WTC11 (cell line): Measurements from ENCODE around the gene JADE1. TPM values are rescaled to one million over a fixed set of nuclear protein-coding genes. Genes with fewer than 3 reads are reported as not detected.

ENCODE experiments used
- ATAC-seq: fragments of 200-7000 bp; cut with Tn5 transposase; 2 replicates; pipeline ENCODE4 v1.10.0; 2021; ENCODE audit warnings: mild to moderate bottlenecking, moderate library complexity
- CTCF ChIA-PET: fragments of 300-600 bp; sonication (Branson Sonifier 250); formaldehyde crosslinking; loops from one replicate; lab custom pipeline; 2021; ENCODE audit warnings: antibody characterized with exemption; lab: Charles Lee
- POLR2A ChIA-PET: fragments of 350-600 bp; sonication (Branson Sonifier 250); formaldehyde crosslinking; loops from one replicate; lab custom pipeline; 2021; ENCODE audit warnings: antibody characterized with exemption; lab: Charles Lee
- DNase-seq: peaks from one replicate; pipeline ENCODE4 v3.0.0; 2021; ENCODE audit warnings: low spot score
- H3K27ac Mint-ChIP-seq: 2 replicates; pipeline ENCODE4 v1.8.0; 2021; ENCODE audit warnings: mixed read lengths
- H3K27me3 Mint-ChIP-seq: 2 replicates; pipeline ENCODE4 v1.8.0; 2021; ENCODE audit warnings: low read depth, mild to moderate bottlenecking, moderate library complexity, mixed read lengths
- H3K36me3 Mint-ChIP-seq: 2 replicates; pipeline ENCODE4 v1.8.0; 2021; ENCODE audit warnings: mixed read lengths
- H3K4me1 Mint-ChIP-seq: 2 replicates; pipeline ENCODE4 v1.8.0; 2022; ENCODE audit warnings: mixed read lengths
- H3K4me3 Mint-ChIP-seq: 2 replicates; pipeline ENCODE4 v1.8.0; 2021; ENCODE audit warnings: mild to moderate bottlenecking, moderate library complexity, mixed read lengths
- H3K9me3 Mint-ChIP-seq: 2 replicates; pipeline ENCODE4 v1.8.0; 2021; ENCODE audit warnings: mixed read lengths
- ETV6 ChIP-seq: sonication (generic); formaldehyde crosslinking; IDR thresholded peaks from 2 replicates; pipeline ENCODE4 v1.8.1; 2022; ENCODE audit warnings: mild to moderate bottlenecking, missing genetic modification reagents
- GTF2I ChIP-seq: fragments of 250-450 bp; sonication (Bioruptor Pico); conservative IDR thresholded peaks from 2 replicates; pipeline ENCODE4 v1.4.0; 2021; ENCODE audit warnings: mild to moderate bottlenecking
- MLX ChIP-seq: sonication (generic); formaldehyde crosslinking; IDR thresholded peaks from 2 replicates; pipeline ENCODE4 v1.8.1; 2023; ENCODE audit warnings: mild to moderate bottlenecking, missing genetic modification reagents, moderate library complexity
- NFATC4 ChIP-seq: fragments of 250-450 bp; sonication (Bioruptor Pico); IDR thresholded peaks from 2 replicates; pipeline ENCODE4 v1.9.0; 2021; ENCODE audit warnings: mild to moderate bottlenecking
- NR3C1 ChIP-seq: sonication (generic); formaldehyde crosslinking; conservative IDR thresholded peaks from 2 replicates; pipeline ENCODE4 v1.8.1; 2023; ENCODE audit warnings: low read depth, mild to moderate bottlenecking, missing genetic modification reagents
- OVOL2 ChIP-seq: fragments of 250-450 bp; sonication (Bioruptor Pico); IDR thresholded peaks from 2 replicates; pipeline ENCODE4 v1.9.0; 2021; ENCODE audit warnings: mild to moderate bottlenecking, borderline replicate concordance
- SOX15 ChIP-seq: fragments of 250-450 bp; sonication (Bioruptor Pico); IDR thresholded peaks from 2 replicates; pipeline ENCODE4 v1.9.0; 2021; ENCODE audit warnings: mild to moderate bottlenecking
- ZNF138 ChIP-seq: sonication (generic); formaldehyde crosslinking; conservative IDR thresholded peaks from 2 replicates; pipeline ENCODE4 v1.8.1; 2022; ENCODE audit warnings: mild to moderate bottlenecking, moderate library complexity, missing genetic modification reagents
- ZNF281 ChIP-seq: sonication (generic); formaldehyde crosslinking; IDR thresholded peaks from 2 replicates; pipeline ENCODE4 v1.8.0; 2023; ENCODE audit warnings: mild to moderate bottlenecking, missing genetic modification reagents
- ZNF317 ChIP-seq: sonication (generic); formaldehyde crosslinking; IDR thresholded peaks from 2 replicates; pipeline ENCODE4 v1.8.1; 2023; ENCODE audit warnings: low read depth, mild to moderate bottlenecking, moderate library complexity, missing genetic modification reagents, borderline replicate concordance
- ZNF396 ChIP-seq: fragments of 250-450 bp; sonication (Bioruptor Pico); IDR thresholded peaks from 2 replicates; pipeline ENCODE4 v1.8.0; 2021; ENCODE audit warnings: mild to moderate bottlenecking, moderate library complexity, borderline replicate concordance
- ZNF671 ChIP-seq: fragments of 250-450 bp; sonication (Bioruptor Pico); IDR thresholded peaks from 2 replicates; pipeline ENCODE4 v1.8.0; 2021; ENCODE audit warnings: mild to moderate bottlenecking
- total RNA-seq: library from RNA; stranded (reverse); gene quantifications from 3 replicates; pipeline ENCODE4 v1.2.3, GENCODE V29; 2021
- TF ChIP-seq, protein P1 (sequence below): sonication (generic); formaldehyde crosslinking; IDR thresholded peaks from 2 replicates; pipeline ENCODE4 v1.8.0; 2022; ENCODE audit warnings: missing genetic modification reagents
- TF ChIP-seq, protein P2 (sequence below): sonication (generic); formaldehyde crosslinking; IDR thresholded peaks from 2 replicates; pipeline ENCODE4 v1.8.0; 2023; ENCODE audit warnings: missing genetic modification reagents
- TF ChIP-seq, protein P3 (sequence below): fragments of 250-450 bp; sonication (Bioruptor Pico); IDR thresholded peaks from 2 replicates; pipeline ENCODE4 v1.9.0; 2021; ENCODE audit warnings: moderate library complexity, mild to moderate bottlenecking, inconsistent platforms, borderline replicate concordance

JADE1 gene
- total RNA-seq, 1 experiment from 2014 or later, result 132 TPM

GRCh38 chr4:128787509-128788311, 21.8 kb upstream of the JADE1 start:
- Mint-ChIP-seq H3K27me3 (no peaks in the 10 kb centered on the region; the same call in 1 of the 2 replicates), H3K27ac (no peak overlapping the region; the same call in 1 of the 2 replicates), H3K9me3 (peaks cover 3% of the 10 kb centered on the region; the same call in 1 of the 2 replicates), H3K4me1 (peaks cover 17% of the 10 kb centered on the region), H3K4me3 (no peak overlapping the region), H3K36me3 (no peaks in the 10 kb centered on the region)
- ATAC-seq, result peak; percentile 61
- ChIA-PET CTCF (interaction anchor here (0.8 to 1.5 kb wide), 2 partner anchors 213 to 333 kb away, joined by 3 to 4 read pairs; no protein-coding TSS in a partner anchor), POLR2A (interaction anchor here (1.2 kb wide), 1 partner anchor 15 kb away, joined by 3 read pairs; no protein-coding TSS in a partner anchor)
- DNase-seq, result no peak
- no peak for TF ChIP-seq NFATC4 (CRISPR knock-in tag)
- TF ChIP-seq, protein P1, sequence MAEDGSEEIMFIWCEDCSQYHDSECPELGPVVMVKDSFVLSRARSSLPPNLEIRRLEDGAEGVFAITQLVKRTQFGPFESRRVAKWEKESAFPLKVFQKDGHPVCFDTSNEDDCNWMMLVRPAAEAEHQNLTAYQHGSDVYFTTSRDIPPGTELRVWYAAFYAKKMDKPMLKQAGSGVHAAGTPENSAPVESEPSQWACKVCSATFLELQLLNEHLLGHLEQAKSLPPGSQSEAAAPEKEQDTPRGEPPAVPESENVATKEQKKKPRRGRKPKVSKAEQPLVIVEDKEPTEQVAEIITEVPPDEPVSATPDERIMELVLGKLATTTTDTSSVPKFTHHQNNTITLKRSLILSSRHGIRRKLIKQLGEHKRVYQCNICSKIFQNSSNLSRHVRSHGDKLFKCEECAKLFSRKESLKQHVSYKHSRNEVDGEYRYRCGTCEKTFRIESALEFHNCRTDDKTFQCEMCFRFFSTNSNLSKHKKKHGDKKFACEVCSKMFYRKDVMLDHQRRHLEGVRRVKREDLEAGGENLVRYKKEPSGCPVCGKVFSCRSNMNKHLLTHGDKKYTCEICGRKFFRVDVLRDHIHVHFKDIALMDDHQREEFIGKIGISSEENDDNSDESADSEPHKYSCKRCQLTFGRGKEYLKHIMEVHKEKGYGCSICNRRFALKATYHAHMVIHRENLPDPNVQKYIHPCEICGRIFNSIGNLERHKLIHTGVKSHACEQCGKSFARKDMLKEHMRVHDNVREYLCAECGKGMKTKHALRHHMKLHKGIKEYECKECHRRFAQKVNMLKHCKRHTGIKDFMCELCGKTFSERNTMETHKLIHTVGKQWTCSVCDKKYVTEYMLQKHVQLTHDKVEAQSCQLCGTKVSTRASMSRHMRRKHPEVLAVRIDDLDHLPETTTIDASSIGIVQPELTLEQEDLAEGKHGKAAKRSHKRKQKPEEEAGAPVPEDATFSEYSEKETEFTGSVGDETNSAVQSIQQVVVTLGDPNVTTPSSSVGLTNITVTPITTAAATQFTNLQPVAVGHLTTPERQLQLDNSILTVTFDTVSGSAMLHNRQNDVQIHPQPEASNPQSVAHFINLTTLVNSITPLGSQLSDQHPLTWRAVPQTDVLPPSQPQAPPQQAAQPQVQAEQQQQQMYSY (CRISPR knock-in tag), result peak; percentile 44; the same call in 1 of the 2 replicates

- no peak for TF ChIP-seq ZNF671 (CRISPR knock-in tag)
- no peak for TF ChIP-seq ETV6 (CRISPR knock-in tag)
- TF ChIP-seq OVOL2 (CRISPR knock-in tag), result no peak
- TF ChIP-seq, protein P2, sequence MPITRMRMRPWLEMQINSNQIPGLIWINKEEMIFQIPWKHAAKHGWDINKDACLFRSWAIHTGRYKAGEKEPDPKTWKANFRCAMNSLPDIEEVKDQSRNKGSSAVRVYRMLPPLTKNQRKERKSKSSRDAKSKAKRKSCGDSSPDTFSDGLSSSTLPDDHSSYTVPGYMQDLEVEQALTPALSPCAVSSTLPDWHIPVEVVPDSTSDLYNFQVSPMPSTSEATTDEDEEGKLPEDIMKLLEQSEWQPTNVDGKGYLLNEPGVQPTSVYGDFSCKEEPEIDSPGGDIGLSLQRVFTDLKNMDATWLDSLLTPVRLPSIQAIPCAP (CRISPR knock-in tag), result no peak
- no peak for TF ChIP-seq MLX (CRISPR knock-in tag)
- no peak for TF ChIP-seq ZNF138 (CRISPR knock-in tag)
- no peak for TF ChIP-seq GTF2I (CRISPR knock-in tag)
- TF ChIP-seq ZNF317 (CRISPR knock-in tag), result peak; percentile 55; the same call in 1 of the 2 replicates
- H3K27ac Mint-ChIP-seq, result peak overlapping the region; percentile 21; the same call in 1 of the 2 replicates
- H3K4me3 Mint-ChIP-seq, result no peak overlapping the region
- H3K27me3 Mint-ChIP-seq, result no peaks in the 10 kb centered on the region
- ChIA-PET POLR2A (interaction anchor here (0.6 kb wide), 1 partner anchor 111 kb away, joined by 6 read pairs; no protein-coding TSS in a partner anchor), CTCF (interaction anchor here (1.4 kb wide), 1 partner anchor 158 kb away, joined by 3 read pairs; no protein-coding TSS in a partner anchor)
- ATAC-seq, result peak; percentile 55
- H3K9me3 Mint-ChIP-seq, result peaks cover 3% of the 10 kb centered on the region; the same call in 1 of the 2 replicates
- no peaks in the 10 kb centered on the region for H3K36me3 Mint-ChIP-seq
- no peak for DNase-seq
- H3K4me1 Mint-ChIP-seq, result peaks cover 14% of the 10 kb centered on the region
These were observed 15.4 kb upstream of the JADE1 start for GRCh38 chr4:128793859-128794672.

GRCh38 chr4:128796934-128797333, 12.6 kb upstream of the JADE1 start:
- ChIA-PET CTCF (no interaction called here), POLR2A (no interaction called here)
- Mint-ChIP-seq H3K36me3 (no peaks in the 10 kb centered on the region), H3K27ac (no peak overlapping the region), H3K27me3 (no peaks in the 10 kb centered on the region), H3K4me1 (peaks cover 16% of the 10 kb centered on the region), H3K4me3 (no peak overlapping the region), H3K9me3 (no peaks in the 10 kb centered on the region)
- DNase-seq (no peak), ATAC-seq (no peak)
- TF ChIP-seq, protein P1 (CRISPR knock-in tag), result no peak
- no peak for TF ChIP-seq NR3C1 (CRISPR knock-in tag)
- TF ChIP-seq ZNF281 (CRISPR knock-in tag), result no peak
- no peak for TF ChIP-seq SOX15 (CRISPR knock-in tag)
- TF ChIP-seq ZNF396 (CRISPR knock-in tag), result no peak
- TF ChIP-seq, protein P3, sequence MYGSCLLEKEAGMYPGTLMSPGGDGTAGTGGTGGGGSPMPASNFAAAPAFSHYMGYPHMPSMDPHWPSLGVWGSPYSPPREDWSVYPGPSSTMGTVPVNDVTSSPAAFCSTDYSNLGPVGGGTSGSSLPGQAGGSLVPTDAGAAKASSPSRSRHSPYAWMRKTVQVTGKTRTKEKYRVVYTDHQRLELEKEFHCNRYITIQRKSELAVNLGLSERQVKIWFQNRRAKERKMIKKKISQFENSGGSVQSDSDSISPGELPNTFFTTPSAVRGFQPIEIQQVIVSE (CRISPR knock-in tag), result no peak
